ENCODE measurements around the gene PPP2R5C. TPM values are rescaled to one million over a fixed set of nuclear protein-coding genes. Genes with fewer than 3 reads are reported as not detected.

The PPP2R5C gene
- total RNA-seq, 1 experiment from 2014 or later: 93.0 TPM

GRCh38 chr14:101820283-101820798, 58.8 kb downstream of the PPP2R5C start:
- Histone ChIP-seq H3K9ac (ENCODE audit: extremely low read depth, insufficient read length, low read length) (no peak overlapping the region), H3K4me1 (ENCODE audit: insufficient read depth, low read length) (no peaks in the 10 kb centered on the region), H3K18ac (ENCODE audit: insufficient read length, low read depth, low read length) (no peak overlapping the region), H3K4ac (ENCODE audit: low read depth, low read length) (no peak overlapping the region), H3T11ph (ENCODE audit: low read length) (no peak overlapping the region), H3K27ac (ENCODE audit: insufficient read length, low read depth, low read length) (no peak overlapping the region), H2BK120ac (ENCODE audit: low read depth, low read length, poor library complexity, severe bottlenecking) (no peak overlapping the region), H3K9me3 (ENCODE audit: control insufficient read depth, low read depth, low read length) (no peaks in the 10 kb centered on the region), H2AK5ac (ENCODE audit: insufficient read length, low read length) (no peak overlapping the region), H2BK20ac (ENCODE audit: low read depth, low read length, poor library complexity, severe bottlenecking) (no peak overlapping the region), H4K5ac (ENCODE audit: insufficient read length, low read depth, low read length) (no peak overlapping the region), H3K79me2 (ENCODE audit: insufficient read depth, low read length) (peaks cover 10% of the 10 kb centered on the region; the same call in 1 of the 2 replicates), H3K23me2 (ENCODE audit: insufficient read length, low read depth, low read length, poor library complexity, severe bottlenecking) (no peaks in the 10 kb centered on the region), H3K79me1 (ENCODE audit: insufficient read depth, low read depth, low read length, poor library complexity, severe bottlenecking) (peaks cover 15% of the 10 kb centered on the region), H3K14ac (ENCODE audit: insufficient read depth, low read length) (no peak overlapping the region), H4K8ac (replicated peaks; ENCODE audit: insufficient read length, low read depth, low read length) (no peak overlapping the region), H3K56ac (ENCODE audit: insufficient read length, low read depth, low read length) (no peak overlapping the region), H2BK5ac (ENCODE audit: insufficient read length, low read length) (no peak overlapping the region), H3K23ac (ENCODE audit: insufficient read length, low read depth, low read length) (no peak overlapping the region), H3K27me3 (ENCODE audit: insufficient read depth, low read length) (no peaks in the 10 kb centered on the region), H2BK12ac (ENCODE audit: insufficient read length, low read depth, low read length) (no peak overlapping the region), H4K91ac (ENCODE audit: insufficient read length, low read depth, low read length) (no peak overlapping the region), H4K20me1 (ENCODE audit: control insufficient read depth, insufficient read depth, insufficient read length) (no peaks in the 10 kb centered on the region), H2AFZ (ENCODE audit: low read length) (no peak overlapping the region), H2BK15ac (ENCODE audit: low read depth, low read length) (no peak overlapping the region), H3K4me2 (ENCODE audit: insufficient read depth, insufficient read length, low read length) (no peak overlapping the region)
- H3K27me3 Mint-ChIP-seq (ENCODE audit: low read depth): no peaks in the 10 kb centered on the region
- H3K4me3 Mint-ChIP-seq: no peak overlapping the region
- no peak for TF ChIP-seq CTCF (conservative IDR thresholded peaks at IDR 0.05)
- no peak overlapping the region for H3K27ac Mint-ChIP-seq
- no peak for DNase-seq
- H3K36me3 Mint-ChIP-seq (ENCODE audit: insufficient read depth in 1 of 3, low read depth in 3 of 3): peaks cover 5 to 7% (median 5%) of the 10 kb centered on the region in 3 experiments; a peak in 3 of 7 replicates
- no peaks in the 10 kb centered on the region for H3K4me1 Mint-ChIP-seq
- H3K9me3 Mint-ChIP-seq: no peaks in the 10 kb centered on the region
- WGBS (ENCODE audit: extremely low coverage, insufficient read length, low lambda C conversion rate): no CpG with 5 or more reads among the region's 10 CpGs
